Measurements from ENCODE around the gene ZSWIM4. TPM values are rescaled to one million over a fixed set of nuclear protein-coding genes. Genes with fewer than 3 reads are reported as not detected.

The ZSWIM4 gene
- total and polyA plus RNA-seq, 2 of the 13 experiments (the other 11 are each of a cell fraction or from before 2014, with no cell fraction given) = 0.33 to 0.86 TPM

GRCh38 chr19:13833330-13834243 is 38.3 kb downstream of the ZSWIM4 start (continued):
- TF ChIP-seq MXD3 (CRISPR knock-in tag; IDR thresholded peaks at IDR 0.05) = 0 out of 2 replicates have a peak, but pooled peaks have one; percentile 51
- TF ChIP-seq SNAI1 (CRISPR knock-in tag; IDR thresholded peaks at IDR 0.05; ENCODE audit: borderline replicate concordance) = no peak
- TF ChIP-seq THAP9 (CRISPR knock-in tag; IDR thresholded peaks at IDR 0.05; ENCODE audit: borderline replicate concordance) = no peak
- peak; percentile 64 for TF ChIP-seq POLR2AphosphoS5 (IDR thresholded peaks at IDR 0.05; ENCODE audit: low read depth, low read length)
- TF ChIP-seq RAD51 (IDR thresholded peaks at IDR 0.05; ENCODE audit: borderline replicate concordance) = no peak
- peak; percentile 39; the same call in 1 of the 2 replicates for TF ChIP-seq MYPOP (CRISPR knock-in tag; IDR thresholded peaks at IDR 0.05)
- TF ChIP-seq ZNF333 (CRISPR knock-in tag; IDR thresholded peaks at IDR 0.05; ENCODE audit: borderline replicate concordance) = no peak
- TF ChIP-seq FIP1L1 (IDR thresholded peaks at IDR 0.05; ENCODE audit: borderline replicate concordance, insufficient read depth, low read depth, low read length) = no peak
- TF ChIP-seq ZNF205 (CRISPR knock-in tag; IDR thresholded peaks at IDR 0.05) = no peak
- no peak for TF ChIP-seq XBP1 (CRISPR knock-in tag; IDR thresholded peaks at IDR 0.05)
- TF ChIP-seq NR2F6 (IDR thresholded peaks at IDR 0.05) = no peak
- TF ChIP-seq NR2F6 (CRISPR knock-in tag; IDR thresholded peaks at IDR 0.05) = peak; percentile 13; the same call in 1 of the 2 replicates
- no peak for TF ChIP-seq TSC22D2 (CRISPR knock-in tag; IDR thresholded peaks at IDR 0.05; ENCODE audit: borderline replicate concordance)
- 0 out of 2 replicates have a peak, but pooled peaks have one; percentile 33 for TF ChIP-seq ZNF607 (CRISPR knock-in tag; IDR thresholded peaks at IDR 0.05; ENCODE audit: borderline replicate concordance)
- no peak for TF ChIP-seq ZNF530 (CRISPR knock-in tag; IDR thresholded peaks at IDR 0.05; ENCODE audit: low read depth)
- no peak for TF ChIP-seq ZNF33A (CRISPR knock-in tag; IDR thresholded peaks at IDR 0.05; ENCODE audit: borderline replicate concordance)
- TF ChIP-seq MLXIP (CRISPR knock-in tag; IDR thresholded peaks at IDR 0.05; ENCODE audit: borderline replicate concordance) = no peak
- peak; percentile 19; the same call in 1 of the 2 replicates for TF ChIP-seq SP5 (CRISPR knock-in tag; IDR thresholded peaks at IDR 0.05; ENCODE audit: borderline replicate concordance, low read depth)
- no peak for TF ChIP-seq HOXD1 (CRISPR knock-in tag; IDR thresholded peaks at IDR 0.05)
- peak; percentile 62; the same call in 1 of the 2 replicates for TF ChIP-seq TFDP1 (CRISPR knock-in tag; IDR thresholded peaks at IDR 0.05; ENCODE audit: borderline replicate concordance)
